ENCODE measurements around the gene MPHOSPH9. TPM values are rescaled to one million over a fixed set of nuclear protein-coding genes. Genes with fewer than 3 reads are reported as not detected.

Gene MPHOSPH9
- total RNA-seq, 2 donors from 2014 or later = 15.5 to 35.7 TPM

GRCh38 chr12:123268850-123269249, 35.9 kb upstream of the MPHOSPH9 start:
- H3K27ac ChIP-seq = peak overlapping the region; percentile 48
- no peak for DNase-seq
- no peaks in the 10 kb centered on the region for H3K27me3 ChIP-seq
- H3K4me1 ChIP-seq = peaks cover 3% of the 10 kb centered on the region
- H3K36me3 ChIP-seq = no peaks in the 10 kb centered on the region
- peak overlapping the region; percentile 9 to 24 for H3K9ac ChIP-seq (ENCODE audit: low read depth in 2 of 2, low read length in 2 of 2)
- no peak overlapping the region for H3K4me3 ChIP-seq
- no peaks in the 10 kb centered on the region for H3K9me3 ChIP-seq
- intact Hi-C loops (cut with DNase I) = loop anchor here (5.0 kb wide), 1 partner anchor 313 kb away; the partner anchor contains the start of gene TMED2
- TF ChIP-seq, protein P1, sequence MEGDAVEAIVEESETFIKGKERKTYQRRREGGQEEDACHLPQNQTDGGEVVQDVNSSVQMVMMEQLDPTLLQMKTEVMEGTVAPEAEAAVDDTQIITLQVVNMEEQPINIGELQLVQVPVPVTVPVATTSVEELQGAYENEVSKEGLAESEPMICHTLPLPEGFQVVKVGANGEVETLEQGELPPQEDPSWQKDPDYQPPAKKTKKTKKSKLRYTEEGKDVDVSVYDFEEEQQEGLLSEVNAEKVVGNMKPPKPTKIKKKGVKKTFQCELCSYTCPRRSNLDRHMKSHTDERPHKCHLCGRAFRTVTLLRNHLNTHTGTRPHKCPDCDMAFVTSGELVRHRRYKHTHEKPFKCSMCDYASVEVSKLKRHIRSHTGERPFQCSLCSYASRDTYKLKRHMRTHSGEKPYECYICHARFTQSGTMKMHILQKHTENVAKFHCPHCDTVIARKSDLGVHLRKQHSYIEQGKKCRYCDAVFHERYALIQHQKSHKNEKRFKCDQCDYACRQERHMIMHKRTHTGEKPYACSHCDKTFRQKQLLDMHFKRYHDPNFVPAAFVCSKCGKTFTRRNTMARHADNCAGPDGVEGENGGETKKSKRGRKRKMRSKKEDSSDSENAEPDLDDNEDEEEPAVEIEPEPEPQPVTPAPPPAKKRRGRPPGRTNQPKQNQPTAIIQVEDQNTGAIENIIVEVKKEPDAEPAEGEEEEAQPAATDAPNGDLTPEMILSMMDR (IDR thresholded peaks at IDR 0.05) = no peak

- no peaks in the 10 kb centered on the region for H3K36me3 ChIP-seq
These were observed 35.3 kb upstream of the MPHOSPH9 start for GRCh38 chr12:123267991-123268843.

DNA sequence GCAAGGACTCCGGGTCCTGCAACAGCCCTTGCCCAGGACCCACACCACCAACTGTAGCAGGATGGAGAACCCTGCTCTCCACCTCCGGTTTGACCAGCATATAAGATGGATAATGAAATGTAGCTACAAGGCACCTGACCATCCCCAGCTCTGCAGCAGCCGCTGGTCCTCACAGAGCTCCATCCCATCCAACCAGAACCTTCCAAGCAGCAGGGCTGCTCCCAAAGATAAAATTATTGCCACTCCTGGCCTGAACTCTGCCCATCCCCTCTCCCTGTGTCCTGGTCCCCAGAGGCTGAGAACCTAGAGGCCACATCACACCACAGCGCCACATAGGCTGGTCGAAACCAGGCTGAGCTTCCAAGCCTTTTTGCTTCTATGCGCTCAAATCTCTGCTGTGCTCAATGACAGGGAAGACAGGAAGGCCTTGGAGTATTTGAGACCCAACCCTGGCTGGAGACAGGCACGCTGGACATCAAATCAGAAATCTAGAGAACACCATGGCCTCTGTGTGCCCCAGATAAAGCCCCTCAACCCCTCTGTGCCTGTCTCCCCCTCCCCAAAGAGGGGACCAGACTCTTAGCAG, 34.5 kb upstream of the MPHOSPH9 start:
- Histone ChIP-seq H3K27ac (no peak overlapping the region), H3K27me3 (no peaks in the 10 kb centered on the region), H3K4me1 (peaks cover 3% of the 10 kb centered on the region), H3K9ac (ENCODE audit: low read depth in 2 of 2, low read length in 2 of 2) (no peak overlapping the region), H3K4me3 (no peak overlapping the region), H3K9me3 (no peaks in the 10 kb centered on the region), H3K36me3 (no peaks in the 10 kb centered on the region)
- intact Hi-C loops (cut with DNase I) = loop anchor here (5.0 kb wide), 1 partner anchor 315 kb away; the partner anchor contains the start of gene TMED2
- no peak for DNase-seq
- TF ChIP-seq, protein P1 (IDR thresholded peaks at IDR 0.05) = no peak

More at GRCh38 chr12:123267991-123268843, 35.3 kb upstream of the MPHOSPH9 start:
- Histone ChIP-seq H3K27ac (peak overlapping the region; percentile 17), H3K27me3 (no peaks in the 10 kb centered on the region), H3K9me3 (no peaks in the 10 kb centered on the region), H3K9ac (ENCODE audit: low read depth in 2 of 2, low read length in 2 of 2) (no peak overlapping the region), H3K4me3 (no peak overlapping the region), H3K4me1 (peaks cover 3% of the 10 kb centered on the region)
- intact Hi-C loops (cut with DNase I) = loop anchor here (5.0 kb wide), 1 partner anchor 314 kb away; the partner anchor contains the start of gene TMED2
- TF ChIP-seq, protein P1 (IDR thresholded peaks at IDR 0.05) = no peak
- peak; percentile 24 for DNase-seq

GRCh38 chr12:123266679-123267277, 33.8 kb upstream of the MPHOSPH9 start:
- Histone ChIP-seq H3K4me1 (peaks cover 3% of the 10 kb centered on the region), H3K9ac (ENCODE audit: low read depth in 2 of 2, low read length in 2 of 2) (no peak overlapping the region), H3K27ac (no peak overlapping the region), H3K4me3 (no peak overlapping the region), H3K36me3 (no peaks in the 10 kb centered on the region), H3K27me3 (no peaks in the 10 kb centered on the region), H3K9me3 (no peaks in the 10 kb centered on the region)
- DNase-seq = no peak
- intact Hi-C loops (cut with DNase I) = loop anchor here (5.0 kb wide), 1 partner anchor 316 kb away; the partner anchor contains the start of gene TMED2
- TF ChIP-seq, protein P1 (IDR thresholded peaks at IDR 0.05) = no peak
